Bronchial epithelial cell (primary cell): Measurements from ENCODE around the gene ATG9A. TPM values are rescaled to one million over a fixed set of nuclear protein-coding genes. Genes with fewer than 3 reads are reported as not detected.
"Not testable (repeated sequence)": the region's sequence is repeated elsewhere in the genome, so short reads cannot be mapped to it uniquely, and the experiment has no call there.

Experiments used
- DNase-seq: peaks from one replicate; pipeline ENCODE4 v3.0.0-alpha.2; 2010; ENCODE audit warnings: low read depth
- FAIRE-seq: peaks from 2 replicates; lab custom pipeline; 2011; peaks lifted over from hg19 to GRCh38; lab: Jason Lieb, UNC
- H3K27me3 ChIP-seq: 2 replicates; pipeline ENCODE4 v1.5.1; 2011; ENCODE audit warnings: low read length; ENCODE audit not compliant: control insufficient read depth, insufficient read depth
- H3K36me3 ChIP-seq: 2 replicates; pipeline ENCODE4 v1.5.1; 2011; ENCODE audit warnings: low read length; ENCODE audit not compliant: control insufficient read depth, insufficient read depth
- H3K4me3 ChIP-seq: 2 replicates; pipeline ENCODE4 v1.5.1; 2011; ENCODE audit warnings: mild to moderate bottlenecking, low read depth, low read length, control low read depth
- CTCF ChIP-seq: IDR thresholded peaks from 2 replicates; pipeline ENCODE4 v1.5.1; 2011; ENCODE audit warnings: mild to moderate bottlenecking, moderate library complexity, low read length, control low read depth, inconsistent platforms; ENCODE audit not compliant: insufficient read depth, severe bottlenecking
- total RNA-seq: library from RNA; depleted of rRNA; stranded (reverse); fragments of >200 nt; gene quantifications from 2 replicates; pipeline ENCODE4 v1.2.1, GENCODE V29; 2014

ATG9A gene
- total RNA-seq, 1 donor from 2014 or later: 26.3 TPM

- Histone ChIP-seq H3K36me3 (peaks cover 18% of the 10 kb centered on the region), H3K4me3 (peak overlapping the region; percentile 80), H3K27me3 (no peaks in the 10 kb centered on the region)
- no peak for DNase-seq
- TF ChIP-seq CTCF: no peak
- FAIRE-seq: no peak
Measured at GRCh38 chr2:219207134-219207883, 22.1 kb downstream of the ATG9A start.

GRCh38 chr2:219206328-219207133 is 22.9 kb downstream of the ATG9A start, which contains the start of gene ZFAND2B:
Gene ZFAND2B, plus strand, starts transcription at chr2:219206782. Its CDS starts 206 bp downstream, at chr2:219206988.
- peak; percentile 2 for TF ChIP-seq CTCF
- FAIRE-seq (no peak), DNase-seq (peak; percentile 81)
- Histone ChIP-seq H3K27me3 (no peaks in the 10 kb centered on the region), H3K36me3 (peaks cover 16% of the 10 kb centered on the region), H3K4me3 (peak within 1 kb of the TSS; percentile 80)

- DNase-seq (no peak), FAIRE-seq (no peak)
- TF ChIP-seq CTCF: no peak
- no peaks in the 10 kb centered on the region for H3K27me3 ChIP-seq
- H3K36me3 ChIP-seq: peaks cover 13% of the 10 kb centered on the region
- H3K4me3 ChIP-seq: peak overlapping the region; percentile 80
Measured at GRCh38 chr2:219205981-219206327, 23.5 kb downstream of the ATG9A start.

- no peak overlapping the region for H3K4me3 ChIP-seq
- H3K36me3 ChIP-seq: peaks cover 9% of the 10 kb centered on the region
- DNase-seq: no peak
- FAIRE-seq: no peak
- no peak for TF ChIP-seq CTCF
- H3K27me3 ChIP-seq: no peaks in the 10 kb centered on the region
Measured at GRCh38 chr2:219205165-219205538, 24.3 kb downstream of the ATG9A start.

- DNase-seq (no peak), FAIRE-seq (no peak)
- Histone ChIP-seq H3K4me3 (no peak overlapping the region), H3K27me3 (no peaks in the 10 kb centered on the region), H3K36me3 (peaks cover 6% of the 10 kb centered on the region)
- TF ChIP-seq CTCF: no peak
Measured at GRCh38 chr2:219204425-219205164, 24.8 kb downstream of the ATG9A start.

GRCh38 chr2:219201331-219201730 is 28.1 kb downstream of the ATG9A start:
- not testable (repeated sequence) for H3K36me3 ChIP-seq, H3K27me3 ChIP-seq, DNase-seq, FAIRE-seq, H3K4me3 ChIP-seq

GRCh38 chr2:219200502-219201326 is 28.7 kb downstream of the ATG9A start:
- not testable (repeated sequence) for H3K27me3 ChIP-seq, DNase-seq, H3K4me3 ChIP-seq, H3K36me3 ChIP-seq, FAIRE-seq
